Hematopoietic multipotent progenitor cell treated with erythropoietin and hydrocortisone succinate and interleukin-3 and kit ligand, for 15 days (in vitro differentiated cells): Measurements from ENCODE around the gene ABHD3.
"Not testable (repeated sequence)": the region's sequence is repeated elsewhere in the genome, so short reads cannot be mapped to it uniquely, and the experiment has no call there.

Source experiments
- DNase-seq: peaks from one replicate; pipeline ENCODE4 v3.0.0-alpha.2; 2015; ENCODE audit warnings: low spot score

The ABHD3 gene

GRCh38 chr18:21703241-21703820, 1.2 kb downstream of the ABHD3 start:
- DNase-seq: no peak

- DNase-seq: no peak
Observed at GRCh38 chr18:21702602-21703001, 2.0 kb downstream of the ABHD3 start.

DNA sequence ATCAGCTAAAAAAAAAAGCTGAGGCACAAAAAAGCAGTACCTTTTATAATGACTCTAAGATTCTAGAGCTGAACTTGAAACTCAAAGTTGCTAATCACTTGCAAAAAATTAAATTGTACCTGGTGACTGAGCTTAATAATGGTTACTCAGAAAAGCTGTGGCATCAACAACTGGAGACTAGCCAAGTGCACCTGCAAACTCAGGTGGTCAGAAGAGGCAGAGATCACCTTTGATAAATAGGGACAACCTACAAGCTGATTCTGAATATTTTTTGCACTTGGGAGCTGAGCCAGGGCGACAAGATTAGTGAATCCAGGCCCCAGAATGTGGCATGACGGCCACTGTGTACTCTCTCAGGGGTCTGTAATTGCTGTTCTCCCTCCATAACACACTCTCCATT, 3.0 kb downstream of the ABHD3 start:
- DNase-seq: no peak

DNA sequence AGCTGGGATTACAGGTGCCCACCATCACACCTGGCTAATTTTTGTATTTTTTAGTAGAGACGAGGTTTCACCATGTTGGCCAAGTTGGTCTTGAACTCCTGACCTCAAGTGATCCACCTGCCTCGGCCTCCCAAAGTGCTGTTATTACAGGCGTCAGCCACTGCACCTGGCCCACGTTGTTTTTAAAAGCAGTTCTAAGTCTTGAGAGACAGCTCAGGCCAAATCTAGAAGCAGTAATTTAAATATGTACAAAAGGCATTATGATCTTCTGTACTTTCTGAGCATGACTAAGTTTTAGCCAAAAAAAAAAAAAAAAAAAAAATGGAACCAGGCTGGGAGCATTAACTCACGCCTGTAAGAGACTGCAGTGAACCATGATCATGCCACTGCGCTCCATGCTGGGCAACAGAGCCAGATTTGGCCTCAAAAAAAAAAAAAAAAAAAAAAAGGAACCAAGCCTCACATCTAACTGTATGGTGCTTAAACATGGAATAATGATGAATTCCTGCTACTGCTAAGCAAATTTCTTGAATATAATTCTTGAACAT, 4.0 kb downstream of the ABHD3 start:
- DNase-seq: no peak

GRCh38 chr18:21693322-21693721, 11.3 kb downstream of the ABHD3 start:
- no peak for DNase-seq

DNA sequence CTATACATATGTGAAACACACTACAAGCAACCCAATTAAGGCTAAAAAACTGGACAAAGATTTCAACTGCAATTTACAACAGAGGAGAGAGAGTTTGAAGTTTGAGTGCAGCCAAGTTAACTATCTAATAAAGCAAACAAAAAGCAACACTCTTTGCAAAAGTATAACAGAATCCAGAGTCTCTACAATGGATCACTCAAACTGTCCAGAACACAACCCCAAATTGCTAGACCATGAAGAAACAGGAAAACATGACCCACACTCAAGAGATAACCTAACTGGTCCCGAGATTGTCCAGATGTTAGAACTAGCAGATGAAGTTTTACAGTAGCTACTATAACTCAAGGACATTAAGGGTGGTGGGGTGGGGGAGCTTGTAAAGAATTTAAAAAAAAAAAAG, 14.8 kb downstream of the ABHD3 start:
- DNase-seq: no peak

DNA sequence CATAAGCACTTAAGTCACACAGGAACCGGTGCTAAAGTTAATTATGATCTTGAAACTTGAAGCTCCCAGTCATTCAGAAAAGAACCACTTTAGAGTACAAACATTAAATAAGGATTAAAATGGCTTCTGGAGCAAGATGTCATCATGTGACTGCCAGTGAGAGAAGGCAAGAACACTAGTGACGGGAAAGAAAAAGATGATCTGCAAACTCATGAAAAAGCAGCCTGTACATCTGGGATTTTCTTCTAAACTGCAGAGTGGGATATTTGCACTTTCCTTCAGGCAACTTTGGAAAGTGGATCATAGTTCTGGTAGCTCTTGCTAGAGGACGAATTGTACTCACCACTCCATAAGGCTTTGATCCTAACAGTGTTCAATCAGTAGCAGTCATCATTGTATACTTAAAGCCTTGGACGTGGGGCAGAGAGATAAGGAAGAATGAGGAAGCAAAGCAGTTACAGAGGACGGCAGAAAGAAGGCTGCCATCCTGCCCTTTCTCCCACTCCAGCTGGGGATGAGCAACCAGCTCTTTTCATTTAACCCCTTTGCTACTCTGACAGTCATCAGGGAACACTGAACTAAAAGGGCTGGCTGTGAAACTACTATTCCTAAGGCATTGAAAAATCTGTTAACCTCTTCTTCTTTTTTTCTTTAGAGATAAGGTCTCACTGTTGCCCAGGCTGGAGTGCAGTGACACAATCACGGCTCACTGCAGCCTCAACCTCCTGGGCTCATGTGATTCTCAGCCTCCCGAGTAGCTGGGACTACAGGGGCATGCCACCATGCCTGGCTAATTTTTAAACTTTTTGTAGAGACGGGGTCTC, 18.1 kb downstream of the ABHD3 start:
- DNase-seq: no peak

GRCh38 chr18:21685556-21685981, 19.0 kb downstream of the ABHD3 start:
- not testable (repeated sequence) for DNase-seq

DNA sequence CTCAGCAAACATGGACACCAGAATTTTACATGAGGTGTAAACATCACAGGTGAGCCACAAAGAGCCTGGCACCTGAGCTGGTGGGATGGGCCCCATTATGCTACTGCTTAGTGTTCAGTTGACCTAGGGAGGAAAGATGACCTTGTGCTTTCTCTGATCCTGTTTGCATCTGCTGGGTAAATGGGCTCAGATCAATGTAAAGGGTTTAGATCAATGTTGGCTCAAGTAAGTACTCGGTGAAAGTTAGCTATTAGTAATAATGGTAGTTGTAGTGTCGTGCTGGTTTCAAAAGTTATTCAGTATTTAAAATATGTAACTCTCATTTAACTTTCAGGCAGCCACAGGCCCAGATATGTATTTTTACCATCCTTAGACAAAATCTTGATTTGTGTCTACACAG, 19.8 kb downstream of the ABHD3 start:
- no peak for DNase-seq

DNA sequence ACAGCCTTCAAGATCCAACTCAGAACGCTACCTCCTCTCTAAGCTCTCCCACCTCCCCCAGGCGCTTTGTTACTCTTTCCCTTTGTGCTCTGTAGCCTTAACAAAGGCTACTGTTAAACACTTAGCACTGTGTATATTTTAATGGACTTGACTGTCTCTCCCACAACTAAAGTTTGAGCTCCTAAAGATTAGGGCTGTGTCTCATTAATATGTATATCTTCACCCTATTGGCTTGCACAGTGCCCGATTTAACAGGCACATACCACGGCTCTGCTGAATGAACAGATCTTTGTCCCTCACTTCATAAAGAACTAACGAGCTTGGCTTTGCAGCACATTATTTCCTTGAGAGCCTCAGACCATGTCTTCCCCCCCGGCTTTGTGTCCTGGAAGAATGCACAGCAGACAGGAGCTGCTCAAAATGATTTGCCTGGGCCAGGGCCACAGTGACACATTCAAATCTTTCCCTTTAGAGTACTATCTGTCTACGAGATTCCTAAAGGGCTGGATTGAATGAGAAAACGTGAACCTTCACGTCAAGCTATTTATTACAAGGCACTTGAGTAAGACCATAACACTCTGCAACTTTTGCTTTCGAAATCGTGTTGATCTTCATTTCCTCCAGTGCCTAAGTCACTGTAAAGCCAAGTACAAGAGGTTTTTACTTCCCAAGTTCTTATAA, 22.1 kb downstream of the ABHD3 start:
- peak; percentile 48 for DNase-seq

GRCh38 chr18:21680161-21680560, 24.4 kb downstream of the ABHD3 start:
- no peak for DNase-seq

DNA sequence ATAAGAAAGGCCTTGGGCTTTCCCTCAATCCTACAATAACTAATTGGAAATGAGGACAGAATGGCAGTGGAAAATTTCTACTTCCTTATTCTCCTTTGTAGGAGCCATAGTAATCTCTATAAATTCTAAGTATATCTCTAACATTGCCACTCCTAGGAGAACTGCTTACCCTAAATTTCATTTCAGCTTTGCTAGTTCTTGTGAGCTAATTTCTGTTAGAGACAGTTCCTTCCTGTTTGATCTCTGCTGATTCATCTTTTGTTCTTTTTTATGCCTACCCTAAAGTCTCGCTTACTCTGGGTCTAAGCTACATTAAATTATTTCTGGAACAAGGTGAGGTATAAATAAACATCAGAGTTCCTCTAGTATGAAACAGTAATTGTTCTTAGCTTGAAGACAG, 25.7 kb downstream of the ABHD3 start:
- no peak for DNase-seq

DNA sequence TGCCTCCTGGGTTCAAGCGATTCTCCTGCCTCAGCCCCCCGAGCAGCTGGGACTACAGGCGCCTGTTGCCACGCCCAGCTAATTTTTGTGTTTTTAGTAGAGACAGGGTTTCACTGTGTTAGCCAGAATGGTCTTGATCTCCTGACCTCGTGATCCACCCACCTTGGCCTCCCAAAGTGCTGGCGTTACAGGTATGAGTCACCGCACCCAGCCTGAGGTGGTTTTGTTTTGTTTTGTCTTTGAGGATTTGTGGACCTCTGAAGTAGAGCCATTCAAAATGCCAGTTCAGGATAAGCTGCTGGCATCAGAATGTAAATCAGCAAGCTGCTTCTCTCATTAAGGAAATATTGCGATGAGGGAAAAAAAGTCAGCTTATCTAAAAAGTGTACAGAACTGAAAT, 29.2 kb downstream of the ABHD3 start:
- DNase-seq: not testable (repeated sequence)

DNA sequence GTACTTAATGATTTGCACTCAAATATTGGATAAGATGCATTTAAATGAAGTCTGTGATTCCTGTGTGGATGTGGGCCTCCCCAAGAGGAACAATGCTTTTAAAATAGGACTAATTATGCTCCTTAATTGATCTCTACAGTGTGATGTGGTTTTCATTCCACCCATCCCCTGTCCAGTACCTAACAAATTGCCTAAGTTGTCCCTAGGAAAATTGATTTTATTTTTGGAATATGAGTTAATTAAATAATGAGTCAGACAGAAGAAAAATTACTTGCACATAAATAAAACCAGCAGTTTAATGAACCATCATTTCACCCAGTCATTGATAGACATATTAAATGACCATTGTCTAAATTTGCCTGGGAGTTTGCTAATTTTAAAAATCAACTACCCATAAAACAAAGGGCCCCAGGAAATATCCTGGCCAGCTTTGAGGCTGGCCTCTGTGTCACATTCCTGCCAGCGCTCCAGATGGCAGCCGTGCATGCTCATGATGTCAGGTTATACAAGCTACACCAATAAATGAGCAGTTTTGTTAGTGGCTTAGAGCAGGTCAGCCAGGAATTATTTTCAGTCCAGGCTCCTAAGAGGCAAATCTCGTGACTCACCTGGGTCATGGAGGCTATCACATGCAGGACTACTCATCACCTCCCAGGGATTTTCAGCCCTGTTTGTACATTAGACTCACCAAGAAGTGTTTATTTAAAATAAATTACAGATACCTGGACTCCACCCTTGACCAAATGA, 31.9 kb downstream of the ABHD3 start:
- DNase-seq: no peak

DNA sequence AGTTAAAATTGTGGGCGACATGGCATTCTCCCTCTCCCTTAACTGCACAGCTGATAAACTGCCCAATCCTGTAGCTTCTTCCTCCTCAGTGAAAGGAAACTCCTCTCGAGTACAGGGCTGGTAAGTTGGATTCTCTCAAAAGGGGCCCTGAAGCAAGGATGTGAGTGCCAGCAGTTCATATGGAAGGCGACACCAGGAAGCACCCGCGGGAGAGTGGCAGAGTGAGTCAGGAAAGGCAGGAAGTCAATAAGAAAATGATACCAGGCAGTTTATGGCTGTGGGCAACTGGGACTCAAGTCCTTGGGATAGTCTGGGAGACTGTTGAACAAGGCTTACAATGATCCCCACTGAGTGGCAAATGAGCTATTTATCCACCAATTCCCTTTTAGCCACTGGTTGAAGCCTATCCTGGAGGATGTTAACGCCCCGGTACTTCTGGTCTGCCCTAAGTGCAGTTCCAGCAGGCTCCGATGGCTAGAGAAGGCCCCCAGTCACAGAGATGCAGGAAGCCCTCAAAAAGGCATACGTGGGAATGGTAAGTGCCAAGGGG, 34.8 kb downstream of the ABHD3 start:
- DNase-seq: no peak

GRCh38 chr18:21664069-21664468, 40.5 kb downstream of the ABHD3 start:
- no peak for DNase-seq

- DNase-seq: no peak
Observed at GRCh38 chr18:21663578-21663977, 41.0 kb downstream of the ABHD3 start.

GRCh38 chr18:21662581-21662980, 42.0 kb downstream of the ABHD3 start:
- no peak for DNase-seq

GRCh38 chr18:21660078-21660477, 44.5 kb downstream of the ABHD3 start:
- DNase-seq: no peak

DNA sequence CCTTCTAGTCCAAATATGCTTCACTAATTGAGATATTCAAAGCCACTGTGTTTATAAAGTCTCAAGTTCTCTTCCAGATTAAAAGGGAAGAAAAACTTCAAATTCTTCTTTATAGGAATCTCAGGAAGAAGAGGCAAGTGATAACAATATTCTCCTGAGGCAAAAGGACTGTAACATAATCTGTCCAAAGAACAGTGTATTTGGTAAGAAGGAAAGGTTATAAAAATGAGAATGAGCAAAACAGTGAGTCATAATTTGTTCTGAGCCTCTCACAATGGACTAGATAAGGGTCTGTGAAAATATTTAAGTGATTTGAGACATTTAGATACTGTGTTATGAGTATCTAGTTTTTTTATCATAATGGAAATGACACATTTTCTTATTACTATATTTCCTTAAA, 48.2 kb downstream of the ABHD3 start:
- DNase-seq: no peak

DNA sequence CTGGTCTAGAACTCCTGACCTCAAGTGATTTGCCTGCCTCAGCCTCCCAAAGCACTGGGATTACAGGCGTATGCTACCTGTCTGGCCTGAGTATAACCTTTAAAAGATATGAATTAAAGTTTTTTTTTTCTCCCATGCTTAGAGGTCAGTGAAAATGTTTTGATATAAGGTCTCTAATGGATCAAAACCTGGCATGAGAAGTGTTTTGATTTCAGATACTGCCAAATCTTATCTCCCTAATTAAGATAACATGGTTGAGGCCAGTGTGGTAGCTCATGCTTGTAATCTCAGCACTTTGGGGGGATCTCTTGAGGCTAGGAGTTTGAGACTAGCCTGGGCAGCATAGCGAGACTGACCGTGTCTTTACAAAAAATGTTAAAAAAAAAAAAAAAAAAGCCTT, 51.2 kb downstream of the ABHD3 start:
- no peak for DNase-seq

DNA sequence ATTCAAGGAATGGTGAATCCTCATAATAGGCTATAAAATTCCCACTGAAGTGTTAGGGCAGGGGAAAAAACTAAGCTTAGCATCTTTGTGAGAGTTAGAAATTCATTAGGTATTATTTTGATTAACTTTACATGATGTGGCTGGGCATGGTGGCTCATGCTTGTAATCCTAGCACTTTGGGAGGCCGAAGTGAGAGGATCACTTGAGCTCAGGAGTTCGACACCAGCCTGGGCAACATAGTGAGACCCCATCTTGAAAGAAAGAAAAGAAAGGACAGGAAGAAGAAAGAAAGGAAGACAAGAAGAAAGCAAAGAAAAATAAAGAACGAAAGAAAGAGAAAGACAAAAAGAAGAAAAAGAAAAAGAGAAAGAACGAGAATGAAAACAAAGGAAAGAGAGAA, 52.5 kb downstream of the ABHD3 start:
- DNase-seq: no peak
